H1 (cell line): ENCODE results near the gene TRNP1. TPM values are rescaled to one million over a fixed set of nuclear protein-coding genes. Genes with fewer than 3 reads are reported as not detected.
A peak's percentile ranks its signal among the peaks of the same experiment; 100 is the strongest.

Experiments used
- ASH2L ChIP-seq: fragments of 200-600, 300-600 bp; sonication (generic); IDR thresholded peaks from one replicate; pipeline ENCODE4 v1.7.1; 2017; ENCODE audit warnings: low read length
- CBX8 ChIP-seq: fragments of 300-800, 300-1000 bp; sonication (generic); IDR thresholded peaks from 2 replicates; pipeline ENCODE4 v1.7.1; 2016; ENCODE audit warnings: low read depth, low read length, borderline replicate concordance
- CHD1 ChIP-seq: IDR thresholded peaks from 2 replicates; pipeline ENCODE4 v1.6.1; 2012; ENCODE audit warnings: low read depth, low read length, improper control_type of control experiment
- EP300 ChIP-seq, 2 experiments: IDR thresholded peaks; 1 replicate in 1 of 2; 2 replicates in 1 of 2; pipeline ENCODE4 v1.6.1; 2011 to 2012; ENCODE audit warnings: low read depth in 2 of 2, low read length in 2 of 2, mild to moderate bottlenecking in 2 of 2, borderline replicate concordance in 1 of 2, inconsistent platforms in 1 of 2, moderate library complexity in 1 of 2
- FOSL1 ChIP-seq: IDR thresholded peaks from 2 replicates; pipeline ENCODE4 v1.6.1; 2011; ENCODE audit warnings: mild to moderate bottlenecking, low read depth, low read length, moderate library complexity; ENCODE audit not compliant: insufficient read depth
- HDAC2 ChIP-seq, 2 experiments: fragments of 300-600 bp in 1 of 2; sonication (generic) in 1 of 2; IDR thresholded peaks; 2 replicates each; pipeline ENCODE4 v1.6.1; 2011 to 2012; ENCODE audit warnings: low read depth in 2 of 2, low read length in 2 of 2, mild to moderate bottlenecking in 2 of 2, moderate library complexity in 2 of 2, borderline replicate concordance in 1 of 2, inconsistent platforms in 1 of 2
- JUND ChIP-seq: IDR thresholded peaks from 2 replicates; pipeline ENCODE4 v1.6.1; 2011; ENCODE audit warnings: mild to moderate bottlenecking, improper control_type of control experiment, low read length
- SP1 ChIP-seq: IDR thresholded peaks from 2 replicates; pipeline ENCODE4 v1.6.1; 2011; ENCODE audit warnings: low read depth, low read length
- SP4 ChIP-seq: IDR thresholded peaks from 2 replicates; pipeline ENCODE4 v1.6.1; 2012; ENCODE audit warnings: low read length, inconsistent platforms
- TAF1 ChIP-seq: IDR thresholded peaks from 2 replicates; pipeline ENCODE4 v1.6.1; 2011; ENCODE audit warnings: mild to moderate bottlenecking, low read depth, low read length
- YY1 ChIP-seq: IDR thresholded peaks from 2 replicates; pipeline ENCODE4 v1.6.1; 2011; ENCODE audit warnings: low read depth, mild to moderate bottlenecking, low read length
- polyA plus RNA-seq, 7 experiments: library from polyadenylated mRNA; depleted of rRNA in 3 of 7; stranded (reverse) in 5 of 7; unstranded in 2 of 7; fragments of >200 nt in 5 of 7; fragments of 200-250 nt in 2 of 7; gene quantifications; 1 replicate in 5 of 7; 2 replicates in 1 of 7; 4 replicates in 1 of 7; pipeline versions ENCODE4 v1.2.1 to v1.2.3, GENCODE V29; 2011 to 2013; ENCODE audit warnings: missing spikeins in 2 of 7, mixed read lengths in 2 of 7
- total RNA-seq: library from RNA; stranded (reverse); fragmentation: NEBNext Ultra II Directional; extraction: Animal tissue kit (Norgen Biotek cat#: 25700); gene quantifications from 2 replicates; pipeline ENCODE4 v1.2.1, GENCODE V29; 2021
- TF ChIP-seq, protein P1 (sequence below): IDR thresholded peaks from 2 replicates; pipeline ENCODE4 v1.6.1; 2012; ENCODE audit warnings: inconsistent platforms
- TF ChIP-seq, protein P2 (sequence below): IDR thresholded peaks from 2 replicates; pipeline ENCODE4 v1.6.1; 2011; ENCODE audit warnings: low read depth, mild to moderate bottlenecking, low read length; ENCODE audit not compliant: insufficient read depth
- TF ChIP-seq, protein P3 (sequence below): IDR thresholded peaks from 2 replicates; pipeline ENCODE4 v1.6.1; 2012; ENCODE audit warnings: inconsistent platforms
- TF ChIP-seq, protein P4 (sequence below): IDR thresholded peaks from 2 replicates; pipeline ENCODE4 v1.6.1; 2011; ENCODE audit warnings: low read length, improper control_type of control experiment

The TRNP1 gene
- total and polyA plus RNA-seq, 2 of the 8 experiments (the other 6 are each of a cell fraction or from before 2014, with no cell fraction given) = 51.7 to 102 TPM

DNA sequence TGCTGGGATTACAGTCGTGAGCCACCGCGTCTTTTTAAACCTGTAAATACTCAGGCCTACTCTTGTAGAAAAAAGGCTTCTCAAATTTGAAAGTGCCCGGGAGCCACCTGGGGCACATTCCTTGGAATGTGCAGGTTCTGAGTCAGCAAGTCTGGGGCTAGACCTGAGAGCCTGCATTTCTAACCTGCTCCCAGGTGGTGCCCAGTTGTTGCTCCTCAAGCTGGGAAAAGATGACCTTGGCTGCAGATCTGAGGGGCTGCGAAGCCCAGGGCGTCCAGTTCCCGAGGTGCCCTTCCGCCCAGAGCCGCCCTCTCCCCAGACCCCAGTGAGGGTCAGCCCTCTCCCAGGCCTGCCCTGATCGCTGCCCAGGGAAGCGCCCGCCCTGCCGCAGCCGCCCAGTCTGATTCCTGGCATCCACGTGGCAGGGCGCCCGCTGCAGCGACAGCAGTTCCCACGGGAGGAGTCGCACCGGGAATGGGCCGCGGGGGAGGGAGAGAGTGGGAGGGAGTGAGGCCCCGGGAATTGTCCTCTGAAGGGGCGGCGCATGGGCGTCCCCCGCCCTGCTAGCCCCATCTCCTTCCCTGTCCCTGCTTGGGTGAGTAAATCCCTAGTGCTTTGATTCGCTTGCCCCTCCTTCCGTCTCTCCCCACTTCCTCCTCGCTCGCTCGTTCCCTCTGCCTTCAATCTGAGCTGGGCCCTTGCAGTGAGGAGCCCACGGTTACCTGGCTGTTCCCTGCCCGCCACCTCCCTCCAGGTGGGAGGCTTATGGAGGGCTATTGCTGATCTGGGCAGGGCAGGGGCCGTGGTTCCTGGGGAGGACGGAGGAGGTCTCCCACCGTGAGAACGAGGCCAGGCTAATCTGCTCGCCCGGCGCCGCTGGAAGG, 38.0 kb downstream of the TRNP1 start (continued):
- no peak for TF ChIP-seq CBX8
- TF ChIP-seq, protein P1, sequence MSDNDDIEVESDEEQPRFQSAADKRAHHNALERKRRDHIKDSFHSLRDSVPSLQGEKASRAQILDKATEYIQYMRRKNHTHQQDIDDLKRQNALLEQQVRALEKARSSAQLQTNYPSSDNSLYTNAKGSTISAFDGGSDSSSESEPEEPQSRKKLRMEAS = peak; percentile 91
- peak; percentile 72 for TF ChIP-seq JUND
- TF ChIP-seq TAF1 = peak; percentile 37; the same call in 1 of the 2 replicates
- TF ChIP-seq EP300 (IDR thresholded peaks at IDR 0.05; ENCODE audit: borderline replicate concordance in 1 of 2, low read depth in 2 of 2, low read length in 2 of 2) = peak; percentile 40 to 57; a peak in 1 of 3 replicates
- TF ChIP-seq ASH2L = peak; percentile 25
- no peak for TF ChIP-seq CHD1
- TF ChIP-seq SP4 = 0 out of 2 replicates have a peak, but pooled peaks have one; percentile 62
- TF ChIP-seq, protein P2, sequence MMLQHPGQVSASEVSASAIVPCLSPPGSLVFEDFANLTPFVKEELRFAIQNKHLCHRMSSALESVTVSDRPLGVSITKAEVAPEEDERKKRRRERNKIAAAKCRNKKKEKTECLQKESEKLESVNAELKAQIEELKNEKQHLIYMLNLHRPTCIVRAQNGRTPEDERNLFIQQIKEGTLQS = no peak
- no peak for TF ChIP-seq FOSL1
- TF ChIP-seq SP1 = peak; percentile 51; the same call in 1 of the 2 replicates
- TF ChIP-seq, protein P3, sequence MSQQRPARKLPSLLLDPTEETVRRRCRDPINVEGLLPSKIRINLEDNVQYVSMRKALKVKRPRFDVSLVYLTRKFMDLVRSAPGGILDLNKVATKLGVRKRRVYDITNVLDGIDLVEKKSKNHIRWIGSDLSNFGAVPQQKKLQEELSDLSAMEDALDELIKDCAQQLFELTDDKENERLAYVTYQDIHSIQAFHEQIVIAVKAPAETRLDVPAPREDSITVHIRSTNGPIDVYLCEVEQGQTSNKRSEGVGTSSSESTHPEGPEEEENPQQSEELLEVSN = peak; percentile 59; the same call in 1 of the 2 replicates
- TF ChIP-seq, protein P4, sequence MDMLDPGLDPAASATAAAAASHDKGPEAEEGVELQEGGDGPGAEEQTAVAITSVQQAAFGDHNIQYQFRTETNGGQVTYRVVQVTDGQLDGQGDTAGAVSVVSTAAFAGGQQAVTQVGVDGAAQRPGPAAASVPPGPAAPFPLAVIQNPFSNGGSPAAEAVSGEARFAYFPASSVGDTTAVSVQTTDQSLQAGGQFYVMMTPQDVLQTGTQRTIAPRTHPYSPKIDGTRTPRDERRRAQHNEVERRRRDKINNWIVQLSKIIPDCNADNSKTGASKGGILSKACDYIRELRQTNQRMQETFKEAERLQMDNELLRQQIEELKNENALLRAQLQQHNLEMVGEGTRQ = no peak
- 0 out of 4 replicates have a peak, but pooled peaks have one; percentile 15 to 70 for TF ChIP-seq HDAC2 (IDR thresholded peaks at IDR 0.05; ENCODE audit: borderline replicate concordance in 1 of 2, low read depth in 2 of 2, low read length in 2 of 2)
- no peak for TF ChIP-seq YY1
